K562 (cell line): ENCODE data around the gene SEC14L1. TPM values are rescaled to one million over a fixed set of nuclear protein-coding genes. Genes with fewer than 3 reads are reported as not detected.

Experiments used
- ARID1B ChIP-seq: fragments of 450-650 bp; IDR thresholded peaks from 2 replicates; pipeline ENCODE4 v1.6.1; 2016; ENCODE audit warnings: antibody characterized with exemption, mild to moderate bottlenecking, inconsistent platforms
- BHLHE40 ChIP-seq: IDR thresholded peaks from 2 replicates; pipeline ENCODE4 v1.6.1; 2011; ENCODE audit warnings: low read length, improper control_type of control experiment
- C11orf30 ChIP-seq: fragments of 450-650 bp; IDR thresholded peaks from 2 replicates; pipeline ENCODE4 v1.6.1; 2016; ENCODE audit warnings: low read depth, mild to moderate bottlenecking
- CHD2 ChIP-seq: IDR thresholded peaks from 2 replicates; pipeline ENCODE4 v1.6.1; 2011; ENCODE audit warnings: low read depth, low read length
- CREM ChIP-seq: IDR thresholded peaks from 2 replicates; pipeline ENCODE4 v1.6.1; 2014; ENCODE audit warnings: antibody characterized with exemption, low read depth
- DPF2 ChIP-seq: fragments of 450-650 bp; IDR thresholded peaks from 2 replicates; pipeline ENCODE4 v1.6.1; 2016
- EP400 ChIP-seq: fragments of 450-650 bp; IDR thresholded peaks from 2 replicates; pipeline ENCODE4 v1.6.1; 2017; ENCODE audit warnings: antibody characterized with exemption, mild to moderate bottlenecking, moderate library complexity
- FOS ChIP-seq: IDR thresholded peaks from 3 replicates; pipeline ENCODE4 v1.6.1; 2011; ENCODE audit not compliant: insufficient read length; ENCODE audit errors: extremely low read depth
- GABPA ChIP-seq: fragments of 200-800 bp; sonication (Bioruptor generic); conservative IDR thresholded peaks from 2 replicates; pipeline ENCODE4 v1.6.1; 2016; ENCODE audit warnings: low read depth, missing genetic modification characterization, missing compliant biosample characterization
- GATAD2A ChIP-seq: fragments of 450-650 bp; IDR thresholded peaks from 2 replicates; pipeline ENCODE4 v1.6.1; 2017
- HDAC1 ChIP-seq, 2 experiments: fragments of 450-650 bp; IDR thresholded peaks; 2 replicates each; pipeline ENCODE4 v1.6.1; 2016 to 2017; ENCODE audit warnings: inconsistent platforms in 1 of 2, mild to moderate bottlenecking in 1 of 2, moderate library complexity in 1 of 2
- L3MBTL2 ChIP-seq: fragments of 450-650 bp; IDR thresholded peaks from 2 replicates; pipeline ENCODE4 v1.6.1; 2016; ENCODE audit warnings: mild to moderate bottlenecking, moderate library complexity
- MAFK ChIP-seq: IDR thresholded peaks from 2 replicates; pipeline ENCODE4 v1.6.1; 2011; ENCODE audit warnings: low read length, improper control_type of control experiment
- MBD2 ChIP-seq: sonication (generic); IDR thresholded peaks from 2 replicates; pipeline ENCODE4 v1.6.1; 2016; ENCODE audit warnings: low read depth, borderline replicate concordance
- NFE2 ChIP-seq: IDR thresholded peaks from 2 replicates; pipeline ENCODE4 v1.6.1; 2014; ENCODE audit warnings: antibody characterized with exemption, low read depth
- NFIC ChIP-seq: fragments of 450-650 bp; IDR thresholded peaks from 2 replicates; pipeline ENCODE4 v1.6.1; 2017; ENCODE audit warnings: mild to moderate bottlenecking, inconsistent platforms
- NR1H2 ChIP-seq: sonication (generic); formaldehyde crosslinking; IDR thresholded peaks from 2 replicates; pipeline ENCODE4 v1.4.0; 2020; ENCODE audit warnings: mild to moderate bottlenecking, missing genetic modification reagents
- NR4A1 ChIP-seq, 2 experiments: fragments of 250-450 bp in 1 of 2; fragments of 450-650 bp in 1 of 2; sonication (Bioruptor Pico) in 1 of 2; IDR thresholded peaks; 2 replicates each; pipeline versions ENCODE4 v1.4.0 to v1.6.1; 2016 to 2020; ENCODE audit warnings: mild to moderate bottlenecking in 2 of 2, missing compliant biosample characterization in 1 of 2, missing genetic modification characterization in 1 of 2, moderate library complexity in 1 of 2
- OTX1 ChIP-seq: fragments of 450-650 bp; formaldehyde crosslinking; IDR thresholded peaks from 2 replicates; pipeline ENCODE4 v1.4.0; 2022; ENCODE audit warnings: mild to moderate bottlenecking
- RB1 ChIP-seq: fragments of 450-650 bp; IDR thresholded peaks from 2 replicates; pipeline ENCODE4 v1.6.1; 2017; ENCODE audit warnings: low read depth, mild to moderate bottlenecking
- SOX6 ChIP-seq: fragments of 450-650 bp; IDR thresholded peaks from 2 replicates; pipeline ENCODE4 v1.6.1; 2014; ENCODE audit warnings: mild to moderate bottlenecking
- SPI1 ChIP-seq: IDR thresholded peaks from 2 replicates; pipeline ENCODE4 v1.6.1; 2011; ENCODE audit warnings: low read depth, low read length, control low read depth, borderline replicate concordance
- SREBF2 ChIP-seq: sonication (generic); formaldehyde crosslinking; IDR thresholded peaks from 2 replicates; pipeline ENCODE4 v1.4.0; 2020; ENCODE audit warnings: mild to moderate bottlenecking, missing genetic modification reagents
- TAF15 ChIP-seq: fragments of 200-400 bp; formaldehyde crosslinking; IDR thresholded peaks from 2 replicates; pipeline ENCODE4 v1.6.1; 2017; ENCODE audit warnings: mild to moderate bottlenecking, low read depth, low read length, moderate library complexity
- TBP ChIP-seq: optimal IDR thresholded peaks from 2 replicates; pipeline ENCODE3; 2011; ENCODE audit warnings: low read depth, low read length, improper control_type of control experiment
- TCF3 ChIP-seq: sonication (generic); formaldehyde crosslinking; IDR thresholded peaks from 2 replicates; pipeline ENCODE4 v1.4.0; 2020; ENCODE audit warnings: mild to moderate bottlenecking, missing genetic modification reagents
- ZBTB11 ChIP-seq, 3 experiments: fragments of 200-800 bp in 1 of 3; fragments of 250-450 bp in 1 of 3; fragments of 450-650 bp in 1 of 3; sonication (Bioruptor Pico) in 1 of 3; sonication (Bioruptor generic) in 1 of 3; formaldehyde crosslinking in 1 of 3; IDR thresholded peaks; 2 replicates each; pipeline versions ENCODE4 v1.6.1 to v1.8.0; 2016 to 2022; ENCODE audit warnings: mild to moderate bottlenecking in 2 of 3, missing genetic modification characterization in 2 of 3, missing compliant biosample characterization in 1 of 3, moderate library complexity in 1 of 3
- ZBTB17 ChIP-seq: fragments of 450-650 bp; formaldehyde crosslinking; IDR thresholded peaks from 2 replicates; pipeline ENCODE4 v1.4.0; 2020; ENCODE audit warnings: mild to moderate bottlenecking
- ZNF224 ChIP-seq: sonication (generic); formaldehyde crosslinking; IDR thresholded peaks from 2 replicates; pipeline ENCODE4 v1.8.0; 2022; ENCODE audit warnings: mild to moderate bottlenecking, missing genetic modification reagents
- polyA plus RNA-seq, 8 experiments: library from polyadenylated mRNA; depleted of rRNA in 4 of 8; stranded (reverse) in 5 of 8; unstranded in 3 of 8; fragments of >200 nt; fragmentation: Nextera tagmentation in 2 of 8; fragmentation: Illumina TruSeq in 1 of 8; extraction: Ambion mirVana in 2 of 8; extraction: Trizol in 1 of 8; gene quantifications; 2 replicates each; pipeline versions ENCODE4 v1.2.1 to v1.2.3, GENCODE V29; 2011 to 2014; ENCODE audit warnings: inconsistent platforms in 1 of 8, missing spikeins in 1 of 8
- total RNA-seq, 7 experiments: library from RNA; depleted of rRNA in 6 of 7; stranded (reverse); fragments of >200 nt in 6 of 7; fragmentation: Illumina TruSeq in 2 of 7; extraction: Trizol in 2 of 7; gene quantifications; 2 replicates each; pipeline versions ENCODE4 v1.2.1 to v1.2.3, GENCODE V29; 2011 to 2021; ENCODE audit warnings: low replicate concordance in 1 of 7

SEC14L1 gene
- total and polyA plus RNA-seq, 9 of the 15 experiments (the other 6 are each of a cell fraction or from before 2014, with no cell fraction given) = 3.1 to 39.7 (median 15.2) TPM

GRCh38 chr17:77124192-77124889, 16.4 kb upstream of the SEC14L1 start (continued):
- TF ChIP-seq NR4A1 (CRISPR knock-in tag; IDR thresholded peaks at IDR 0.05) (no peak), NR4A1 (tag; IDR thresholded peaks at IDR 0.05) (peak; percentile 74; the same call in 1 of the 2 replicates), L3MBTL2 (peak; percentile 38; the same call in 1 of the 2 replicates), CHD2 (no peak), SPI1 (peak; percentile 52; the same call in 1 of the 2 replicates), BHLHE40 (peak; percentile 43; the same call in 1 of the 2 replicates), DPF2 (peak; percentile 31; the same call in 1 of the 2 replicates), C11orf30 (peak; percentile 80), ZNF224 (CRISPR knock-in tag) (no peak), ARID1B (0 out of 2 replicates have a peak, but pooled peaks have one; percentile 34), ZBTB11 (CRISPR knock-in tag; IDR thresholded peaks at IDR 0.05) (peak in 1 of 3 experiments; percentile 50; a peak in 1 of 6 replicates), NFE2 (peak; percentile 64), ZBTB17 (CRISPR knock-in tag) (no peak), GABPA (tag) (peak; percentile 67), RB1 (no peak), HDAC1 (IDR thresholded peaks at IDR 0.05) (0 out of 4 replicates have a peak, but pooled peaks of 1 of the 2 experiments have one; percentile 14), NR1H2 (CRISPR knock-in tag) (0 out of 2 replicates have a peak, but pooled peaks have one; percentile 58), NFIC (peak; percentile 39; the same call in 1 of the 2 replicates), EP400 (0 out of 2 replicates have a peak, but pooled peaks have one; percentile 29), SOX6 (peak; percentile 64; the same call in 1 of the 2 replicates), MBD2 (peak; percentile 26; the same call in 1 of the 2 replicates), SREBF2 (CRISPR knock-in tag) (0 out of 2 replicates have a peak, but pooled peaks have one; percentile 35), CREM (0 out of 2 replicates have a peak, but pooled peaks have one; percentile 13), OTX1 (CRISPR knock-in tag) (no peak), TBP (peak; percentile 63), TAF15 (no peak), GATAD2A (peak; percentile 68; the same call in 1 of the 2 replicates), FOS (no peak), TCF3 (0 out of 2 replicates have a peak, but pooled peaks have one; percentile 12), MAFK (peak; percentile 45; the same call in 1 of the 2 replicates)
